Natural killer cell treated with Interleukin-12 subunit alpha and Interleukin-12 subunit beta and Interleukin-15 and Interleukin-18, amount 100 ng/mL, for 72 hours (primary cell): Measurements from ENCODE around the gene ZMIZ1. TPM values are rescaled to one million over a fixed set of nuclear protein-coding genes. Genes with fewer than 3 reads are reported as not detected.

Experiments used
- ATAC-seq, 2 donors: fragments of 150-1000 bp; cut with Tn5 transposase in 1 of 2; sonication (Bioruptor Pico), chemical (Tn5 transposase) in 1 of 2; 2 replicates each; pipeline ENCODE4 v1.10.0; 2021
- DNase-seq: peaks from one replicate; pipeline ENCODE4 v3.0.0; 2022; ENCODE audit warnings: low spot score
- H3K27ac Mint-ChIP-seq, 2 donors: 1 replicate in 1 of 2; 2 replicates in 1 of 2; pipeline ENCODE4 v1.8.0; 2022; ENCODE audit warnings: mixed read lengths in 2 of 2, mild to moderate bottlenecking in 1 of 2, moderate library complexity in 1 of 2
- H3K27me3 Mint-ChIP-seq, 2 donors: 1 replicate in 1 of 2; 2 replicates in 1 of 2; pipeline ENCODE4 v1.8.0; 2022; ENCODE audit warnings: mixed read lengths in 2 of 2
- H3K36me3 Mint-ChIP-seq: one replicate; pipeline ENCODE4 v1.8.0; 2022; ENCODE audit warnings: mixed read lengths
- H3K4me1 Mint-ChIP-seq, 2 donors: 1 replicate in 1 of 2; 2 replicates in 1 of 2; pipeline ENCODE4 v1.8.0; 2022; ENCODE audit warnings: low read depth in 2 of 2, mixed read lengths in 2 of 2, mild to moderate bottlenecking in 1 of 2
- H3K4me3 Mint-ChIP-seq: one replicate; pipeline ENCODE4 v1.8.0; 2022; ENCODE audit warnings: mixed read lengths
- H3K9me3 Mint-ChIP-seq: 2 replicates; pipeline ENCODE4 v1.8.0; 2022; ENCODE audit warnings: mixed read lengths
- total RNA-seq, 2 donors: library from RNA; stranded (reverse); gene quantifications; one replicate each; pipeline ENCODE4 v1.2.3, GENCODE V29; 2022

The ZMIZ1 gene
- total RNA-seq, 2 donors from 2014 or later: 49.7 to 54.4 TPM

GRCh38 chr10:79185067-79185774 lies 116.5 kb downstream of the ZMIZ1 start:
- H3K4me3 Mint-ChIP-seq: no peak overlapping the region
- H3K36me3 Mint-ChIP-seq: no peaks in the 10 kb centered on the region
- no peak for ATAC-seq
- peaks cover 0 to 12% of the 10 kb centered on the region in 2 donors for H3K4me1 Mint-ChIP-seq
- H3K27me3 Mint-ChIP-seq: no peaks in the 10 kb centered on the region
- DNase-seq: no peak
- H3K27ac Mint-ChIP-seq: no peak overlapping the region
- no peaks in the 10 kb centered on the region for H3K9me3 Mint-ChIP-seq

GRCh38 chr10:79185796-79186374 lies 117.1 kb downstream of the ZMIZ1 start:
- no peaks in the 10 kb centered on the region for H3K36me3 Mint-ChIP-seq
- DNase-seq (no peak), ATAC-seq (no peak)
- no peak overlapping the region for H3K4me3 Mint-ChIP-seq
- H3K4me1 Mint-ChIP-seq: peaks cover 0 to 12% of the 10 kb centered on the region in 2 donors
- no peaks in the 10 kb centered on the region for H3K9me3 Mint-ChIP-seq
- no peaks in the 10 kb centered on the region for H3K27me3 Mint-ChIP-seq
- no peak overlapping the region for H3K27ac Mint-ChIP-seq

GRCh38 chr10:79186486-79187120 lies 117.8 kb downstream of the ZMIZ1 start:
- H3K27me3 Mint-ChIP-seq: no peaks in the 10 kb centered on the region
- ATAC-seq (no peak), DNase-seq (no peak)
- peaks cover 0 to 12% of the 10 kb centered on the region in 2 donors for H3K4me1 Mint-ChIP-seq
- no peaks in the 10 kb centered on the region for H3K36me3 Mint-ChIP-seq
- H3K27ac Mint-ChIP-seq: peak overlapping the region in 1 of 2 donors; percentile 68
- H3K9me3 Mint-ChIP-seq: no peaks in the 10 kb centered on the region
- no peak overlapping the region for H3K4me3 Mint-ChIP-seq

GRCh38 chr10:79187121-79187940 lies 118.6 kb downstream of the ZMIZ1 start:
- no peaks in the 10 kb centered on the region for H3K36me3 Mint-ChIP-seq
- ATAC-seq: no peak
- H3K9me3 Mint-ChIP-seq: no peaks in the 10 kb centered on the region

GRCh38 chr10:79188154-79188965 lies 119.6 kb downstream of the ZMIZ1 start:
- Mint-ChIP-seq H3K36me3 (no peaks in the 10 kb centered on the region), H3K27ac (no peak overlapping the region), H3K4me3 (no peak overlapping the region), H3K4me1 (peaks cover 0 to 17% of the 10 kb centered on the region in 2 donors), H3K27me3 (no peaks in the 10 kb centered on the region), H3K9me3 (no peaks in the 10 kb centered on the region)
- ATAC-seq (no peak), DNase-seq (no peak)

More at GRCh38 chr10:79187121-79187940, 118.6 kb downstream of the ZMIZ1 start:
- DNase-seq: no peak
- peaks cover 0 to 15% of the 10 kb centered on the region in 2 donors for H3K4me1 Mint-ChIP-seq
- H3K27me3 Mint-ChIP-seq: no peaks in the 10 kb centered on the region
- peak overlapping the region in 1 of 2 donors; percentile 68 for H3K27ac Mint-ChIP-seq
- no peak overlapping the region for H3K4me3 Mint-ChIP-seq

GRCh38 chr10:79189181-79189580 lies 120.4 kb downstream of the ZMIZ1 start:
- DNase-seq (no peak), ATAC-seq (no peak)
- peaks cover 0 to 15% of the 10 kb centered on the region in 2 donors for H3K4me1 Mint-ChIP-seq
- H3K4me3 Mint-ChIP-seq: no peak overlapping the region
- no peak overlapping the region for H3K27ac Mint-ChIP-seq
- no peaks in the 10 kb centered on the region for H3K36me3 Mint-ChIP-seq
- no peaks in the 10 kb centered on the region for H3K9me3 Mint-ChIP-seq
- H3K27me3 Mint-ChIP-seq: no peaks in the 10 kb centered on the region

GRCh38 chr10:79189853-79190435 lies 121.2 kb downstream of the ZMIZ1 start:
- peaks cover 0 to 15% of the 10 kb centered on the region in 2 donors for H3K4me1 Mint-ChIP-seq
- no peaks in the 10 kb centered on the region for H3K27me3 Mint-ChIP-seq
- no peaks in the 10 kb centered on the region for H3K9me3 Mint-ChIP-seq
- no peaks in the 10 kb centered on the region for H3K36me3 Mint-ChIP-seq
- ATAC-seq (no peak), DNase-seq (no peak)
- H3K27ac Mint-ChIP-seq: no peak overlapping the region
- no peak overlapping the region for H3K4me3 Mint-ChIP-seq

- Mint-ChIP-seq H3K27ac (no peak overlapping the region), H3K4me3 (no peak overlapping the region), H3K4me1 (peaks cover 6 to 9% of the 10 kb centered on the region in 2 donors), H3K9me3 (no peaks in the 10 kb centered on the region), H3K36me3 (no peaks in the 10 kb centered on the region), H3K27me3 (no peaks in the 10 kb centered on the region)
- DNase-seq: no peak
- no peak for ATAC-seq
Observed at GRCh38 chr10:79190740-79191261, 122.0 kb downstream of the ZMIZ1 start.

GRCh38 chr10:79191951-79192676 lies 123.3 kb downstream of the ZMIZ1 start:
- H3K27me3 Mint-ChIP-seq: no peaks in the 10 kb centered on the region

GRCh38 chr10:79192677-79193003 lies 123.9 kb downstream of the ZMIZ1 start:
- Mint-ChIP-seq H3K36me3 (no peaks in the 10 kb centered on the region), H3K4me3 (no peak overlapping the region), H3K4me1 (peaks cover 8 to 9% of the 10 kb centered on the region in 2 donors), H3K9me3 (no peaks in the 10 kb centered on the region), H3K27me3 (no peaks in the 10 kb centered on the region), H3K27ac (no peak overlapping the region)
- no peak for DNase-seq
- ATAC-seq: no peak

More at GRCh38 chr10:79191951-79192676, 123.3 kb downstream of the ZMIZ1 start:
- no peak for DNase-seq
- no peaks in the 10 kb centered on the region for H3K9me3 Mint-ChIP-seq
- no peaks in the 10 kb centered on the region for H3K36me3 Mint-ChIP-seq
- H3K27ac Mint-ChIP-seq: peak overlapping the region in 1 of 2 donors; percentile 64
- no peak overlapping the region for H3K4me3 Mint-ChIP-seq
- ATAC-seq: no peak
- H3K4me1 Mint-ChIP-seq: peaks cover 8 to 9% of the 10 kb centered on the region in 2 donors

GRCh38 chr10:79193694-79194382 lies 125.1 kb downstream of the ZMIZ1 start:
- Mint-ChIP-seq H3K4me3 (no peak overlapping the region), H3K27ac (no peak overlapping the region), H3K27me3 (no peaks in the 10 kb centered on the region), H3K9me3 (no peaks in the 10 kb centered on the region), H3K36me3 (no peaks in the 10 kb centered on the region), H3K4me1 (peaks cover 8 to 9% of the 10 kb centered on the region in 2 donors)
- ATAC-seq (no peak), DNase-seq (no peak)
